ENCODE measurements around the gene ITK. TPM values are rescaled to one million over a fixed set of nuclear protein-coding genes. Genes with fewer than 3 reads are reported as not detected.
A peak's percentile ranks its signal among the peaks of the same experiment; 100 is the strongest.

ITK gene
- total RNA-seq, 2 donors from 2014 or later: 0.33 to 0.90 TPM

DNA sequence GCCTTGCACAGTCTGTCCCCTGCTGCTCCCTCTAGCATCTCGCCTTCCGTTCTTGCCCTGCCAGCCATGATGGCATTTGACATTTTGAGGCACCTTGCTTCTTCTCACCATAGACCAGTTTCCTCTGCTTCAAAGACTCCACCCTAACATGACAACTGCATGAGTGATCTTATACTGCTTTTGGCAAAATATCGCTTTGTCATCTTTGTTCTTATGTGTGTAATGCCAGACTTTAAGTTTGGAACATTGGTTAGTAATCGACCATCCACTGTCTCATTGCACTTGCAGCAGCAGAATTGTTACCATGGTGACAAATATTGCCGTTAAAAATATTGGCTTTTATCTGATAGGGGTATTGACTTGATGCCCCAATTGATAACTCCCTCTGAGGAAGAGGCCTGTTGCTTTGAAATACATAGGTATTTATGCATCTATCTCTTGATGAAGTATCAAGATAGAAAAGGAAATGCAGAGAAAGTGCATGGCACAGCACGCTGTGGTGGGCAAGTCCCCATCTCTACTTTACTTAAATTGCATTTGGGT is 21.4 kb upstream of the ITK start:
- no peak overlapping the region for H3K4me3 ChIP-seq
- H3K9me3 ChIP-seq: no peaks in the 10 kb centered on the region
- H3K36me3 ChIP-seq: no peaks in the 10 kb centered on the region
- peak; percentile 11 for DNase-seq (ENCODE audit: low spot score)
- TF ChIP-seq CTCF (IDR thresholded peaks at IDR 0.05): no peak
- no peaks in the 10 kb centered on the region for H3K27me3 ChIP-seq
- no peak overlapping the region for H3K27ac ChIP-seq
- no peaks in the 10 kb centered on the region for H3K4me1 ChIP-seq

- no peak overlapping the region for H3K4me3 ChIP-seq
- no peaks in the 10 kb centered on the region for H3K9me3 ChIP-seq
- TF ChIP-seq CTCF (IDR thresholded peaks at IDR 0.05): no peak
- DNase-seq (ENCODE audit: low spot score): peak; percentile 36
- no peaks in the 10 kb centered on the region for H3K4me1 ChIP-seq
- no peaks in the 10 kb centered on the region for H3K36me3 ChIP-seq
- H3K27ac ChIP-seq: no peak overlapping the region
- no peaks in the 10 kb centered on the region for H3K27me3 ChIP-seq
These were observed 20.6 kb upstream of the ITK start for GRCh38 chr5:157160001-157160400.

DNA sequence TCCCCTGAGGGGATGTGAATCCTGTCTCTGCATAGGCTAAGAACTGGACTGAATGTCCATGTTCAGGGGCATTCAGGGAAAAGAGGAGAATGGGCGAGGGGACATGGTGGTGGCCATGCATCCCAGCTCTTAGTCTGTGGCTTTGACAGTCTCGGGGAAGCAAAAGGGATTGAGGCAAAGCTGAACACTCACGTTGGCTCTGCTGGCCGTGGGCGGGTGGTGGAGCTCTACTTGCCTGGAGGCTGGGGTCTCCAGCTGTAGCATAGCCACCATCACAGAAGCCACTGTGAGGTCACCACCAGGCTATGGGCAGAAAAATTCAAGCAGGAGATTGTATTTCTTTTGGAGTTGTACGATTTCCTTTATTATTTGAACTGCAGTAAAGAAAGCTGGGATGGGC is 18.6 kb upstream of the ITK start:
- Histone ChIP-seq H3K36me3 (no peaks in the 10 kb centered on the region), H3K4me1 (no peaks in the 10 kb centered on the region), H3K4me3 (no peak overlapping the region), H3K27ac (no peak overlapping the region), H3K9me3 (no peaks in the 10 kb centered on the region), H3K27me3 (no peaks in the 10 kb centered on the region)
- TF ChIP-seq CTCF (IDR thresholded peaks at IDR 0.05): no peak
- peak; percentile 16 for DNase-seq (ENCODE audit: low spot score)

DNA sequence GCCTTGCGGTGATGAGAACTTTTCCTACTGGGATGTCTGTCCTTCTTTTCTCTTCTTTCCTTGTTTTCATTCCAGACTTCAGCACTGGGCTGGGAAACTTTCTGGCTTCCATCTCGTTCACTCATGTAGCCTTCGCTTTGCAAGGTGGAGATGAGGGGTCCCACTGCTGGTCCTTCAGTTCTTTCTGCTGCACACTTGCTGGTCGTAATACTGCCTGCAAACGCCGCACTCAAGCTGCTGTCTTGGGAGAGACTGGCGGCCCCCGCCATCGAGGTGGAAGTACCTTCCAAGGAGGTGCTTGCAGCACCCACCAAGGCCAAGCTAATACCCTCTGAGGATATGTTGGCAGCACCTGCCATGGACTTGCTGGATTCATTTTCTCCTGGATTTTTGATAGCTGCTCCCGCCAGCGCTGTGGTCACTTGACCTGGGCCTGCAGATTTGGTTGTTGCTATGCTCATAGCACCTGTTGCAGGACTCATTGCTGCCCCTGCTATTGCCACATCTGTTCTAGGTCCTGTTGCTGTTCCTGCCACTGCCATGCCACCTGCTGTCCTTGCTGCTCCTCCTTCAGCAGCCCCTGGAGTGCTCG is 17.6 kb upstream of the ITK start:
- Histone ChIP-seq H3K36me3 (no peaks in the 10 kb centered on the region), H3K4me3 (no peak overlapping the region), H3K4me1 (no peaks in the 10 kb centered on the region), H3K9me3 (no peaks in the 10 kb centered on the region), H3K27ac (no peak overlapping the region), H3K27me3 (no peaks in the 10 kb centered on the region)
- DNase-seq (ENCODE audit: low spot score): peak; percentile 48
- no peak for TF ChIP-seq CTCF (IDR thresholded peaks at IDR 0.05)

DNA sequence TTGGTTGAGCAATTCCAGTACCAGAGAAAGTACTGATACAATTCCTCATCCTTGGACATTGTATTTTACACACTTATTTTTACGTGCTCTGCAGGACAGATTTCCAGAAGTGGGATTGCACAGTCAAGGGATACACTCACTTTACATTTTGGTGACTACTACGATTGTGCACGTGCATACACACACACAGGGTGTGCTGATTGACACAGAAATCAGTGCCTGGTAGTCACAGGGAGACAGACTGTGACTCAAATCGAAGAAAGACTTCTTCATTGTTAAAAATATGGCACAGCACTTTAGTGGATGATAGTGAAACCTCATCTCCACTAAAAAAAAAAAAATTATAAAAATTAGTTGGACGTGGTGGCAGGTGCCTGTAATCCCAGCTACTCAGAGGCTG is 16.1 kb upstream of the ITK start:
- no peaks in the 10 kb centered on the region for H3K36me3 ChIP-seq
- no peaks in the 10 kb centered on the region for H3K4me1 ChIP-seq
- H3K9me3 ChIP-seq: no peaks in the 10 kb centered on the region
- no peak for TF ChIP-seq CTCF (IDR thresholded peaks at IDR 0.05)
- H3K27ac ChIP-seq: no peak overlapping the region
- H3K4me3 ChIP-seq: no peak overlapping the region
- H3K27me3 ChIP-seq: no peaks in the 10 kb centered on the region
- no peak for DNase-seq (ENCODE audit: low spot score)

DNA sequence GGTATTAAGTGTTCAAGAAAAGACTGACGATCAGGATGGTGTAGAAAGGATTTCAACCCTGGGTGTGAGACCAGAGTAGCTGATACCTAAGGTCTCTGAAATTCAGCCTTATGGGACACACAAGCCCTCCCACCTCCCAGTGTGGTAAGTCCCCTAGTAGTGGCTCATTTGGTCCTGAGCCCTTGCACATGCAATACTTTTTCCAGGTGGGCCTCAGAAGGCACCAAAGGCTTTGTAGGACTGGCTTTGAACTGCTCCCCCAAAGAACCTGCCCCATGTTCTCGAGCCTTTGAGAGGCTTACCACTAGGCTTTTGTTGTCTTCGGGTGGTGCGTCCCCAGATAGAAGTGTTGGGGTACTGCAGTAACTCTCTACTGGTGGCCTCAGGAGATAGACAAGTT is 15.4 kb upstream of the ITK start:
- no peak overlapping the region for H3K27ac ChIP-seq
- H3K4me1 ChIP-seq: no peaks in the 10 kb centered on the region
- H3K9me3 ChIP-seq: no peaks in the 10 kb centered on the region
- no peaks in the 10 kb centered on the region for H3K27me3 ChIP-seq
- peak; percentile 36 for DNase-seq (ENCODE audit: low spot score)
- TF ChIP-seq CTCF (IDR thresholded peaks at IDR 0.05): no peak
- H3K36me3 ChIP-seq: no peaks in the 10 kb centered on the region
- no peak overlapping the region for H3K4me3 ChIP-seq
